DMS153 treated with DMSO at 0.1 percent for 48 hours (cell line): ENCODE results near the gene SLC8A1.

Experiments used
- DNase-seq: peaks from one replicate; lab custom pipeline; 2025; ENCODE audit not compliant: unreplicated experiment; lab: John Stamatoyannopoulos, UW

The SLC8A1 gene

DNA sequence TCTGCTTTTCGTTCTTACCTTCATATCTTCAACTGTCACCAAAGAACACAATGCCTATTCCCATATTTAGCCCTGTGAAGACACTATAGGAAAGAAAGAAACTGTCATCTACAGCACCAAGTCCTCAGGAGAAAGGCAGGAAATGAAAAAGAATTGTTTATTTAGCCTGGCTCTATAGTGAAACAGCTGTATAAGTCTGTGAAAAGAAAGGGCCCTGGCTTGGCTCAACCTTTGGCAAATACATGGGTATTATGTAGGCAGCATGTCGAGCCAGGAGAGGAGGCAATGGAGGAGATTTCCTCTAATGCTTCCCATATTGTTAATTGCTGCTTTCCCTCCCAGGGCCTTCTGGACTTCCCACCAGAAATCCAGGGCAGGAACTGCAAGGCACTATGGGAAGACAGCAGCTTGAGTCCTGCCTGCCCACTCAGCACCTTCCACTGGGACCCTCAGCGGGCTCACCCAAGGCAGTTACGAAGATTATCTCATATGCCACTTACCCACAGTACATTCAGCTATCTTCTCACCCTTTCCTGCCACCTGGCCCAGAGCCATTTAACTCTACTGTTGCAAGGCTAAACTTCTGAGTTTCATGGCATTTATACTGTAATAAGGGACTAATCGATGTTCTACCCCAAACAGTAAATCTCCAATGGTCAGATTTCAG lies 30.1 kb downstream of the SLC8A1 start:
- no peak for DNase-seq

DNA sequence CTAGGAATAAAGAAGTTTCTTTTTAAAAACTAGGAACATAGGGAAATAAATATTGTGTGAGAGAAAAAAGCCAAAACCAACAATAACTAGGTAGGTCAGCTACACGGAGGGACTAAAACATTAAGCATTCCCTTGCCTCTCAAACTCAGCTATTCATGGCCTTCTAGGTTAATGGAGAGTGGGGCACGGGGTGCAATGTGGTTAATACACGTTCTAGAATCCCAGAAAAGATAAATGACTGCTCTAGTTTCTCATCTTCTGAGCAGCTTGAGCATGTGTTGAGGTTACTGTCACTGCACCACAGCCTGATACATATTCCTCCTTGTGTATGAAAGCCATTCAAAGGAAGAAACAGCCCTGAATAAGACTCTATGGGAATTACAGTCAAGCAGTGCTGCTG lies 31.4 kb downstream of the SLC8A1 start:
- DNase-seq: no peak

DNA sequence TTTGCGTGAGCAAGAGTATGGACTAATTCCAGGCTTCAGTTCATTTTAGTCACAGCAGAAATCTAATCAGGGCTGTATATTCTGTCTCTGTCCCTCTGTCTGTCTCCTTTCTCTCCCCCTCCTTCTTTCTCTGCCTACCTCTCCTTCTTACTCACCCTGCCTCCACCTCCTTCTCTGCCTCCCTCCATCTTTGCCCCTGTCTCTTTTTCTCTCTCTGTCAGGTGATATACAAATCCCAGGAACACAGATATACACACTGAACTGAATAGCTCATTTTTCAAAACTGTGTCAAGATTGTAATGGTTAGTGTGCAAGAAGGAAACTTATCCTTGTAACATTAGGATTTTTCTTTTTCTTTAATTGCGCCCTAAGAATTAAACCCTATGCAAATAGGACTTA lies 32.5 kb downstream of the SLC8A1 start:
- no peak for DNase-seq

DNA sequence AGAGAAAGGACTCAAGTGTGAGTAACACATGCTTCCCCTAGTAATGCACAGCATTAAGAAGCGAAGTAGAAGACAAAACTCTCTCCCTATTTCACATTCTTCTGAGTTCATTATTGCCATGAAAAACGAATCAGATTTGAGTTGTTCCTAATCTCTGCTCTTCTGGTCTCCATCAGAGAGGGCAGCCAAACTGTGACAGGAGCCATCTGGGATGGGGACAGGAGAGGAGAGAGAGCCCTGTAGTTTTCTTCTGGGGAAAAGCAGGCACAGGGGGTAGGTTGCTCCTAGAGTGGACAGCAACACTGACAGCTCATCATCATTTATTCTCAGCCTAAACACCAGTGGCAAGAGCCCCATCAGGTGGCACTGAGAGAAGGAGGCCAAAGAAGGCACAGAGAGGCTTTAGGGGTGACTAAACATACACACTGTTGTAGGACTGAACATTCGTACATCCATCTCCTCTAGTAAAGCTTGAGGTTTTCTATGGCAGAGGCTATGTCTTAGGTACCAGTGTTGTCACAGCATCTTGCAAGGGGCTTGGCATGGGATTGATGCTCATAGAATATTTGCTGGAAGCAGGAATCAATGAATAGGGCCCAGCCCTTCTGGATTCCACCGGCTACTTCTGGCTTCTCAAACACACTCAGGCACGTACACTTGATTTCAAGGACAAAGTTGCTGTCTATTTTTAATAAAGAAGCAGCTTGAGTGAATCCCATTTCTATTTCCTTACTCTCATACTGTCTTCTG lies 33.1 kb downstream of the SLC8A1 start:
- no peak for DNase-seq

DNA sequence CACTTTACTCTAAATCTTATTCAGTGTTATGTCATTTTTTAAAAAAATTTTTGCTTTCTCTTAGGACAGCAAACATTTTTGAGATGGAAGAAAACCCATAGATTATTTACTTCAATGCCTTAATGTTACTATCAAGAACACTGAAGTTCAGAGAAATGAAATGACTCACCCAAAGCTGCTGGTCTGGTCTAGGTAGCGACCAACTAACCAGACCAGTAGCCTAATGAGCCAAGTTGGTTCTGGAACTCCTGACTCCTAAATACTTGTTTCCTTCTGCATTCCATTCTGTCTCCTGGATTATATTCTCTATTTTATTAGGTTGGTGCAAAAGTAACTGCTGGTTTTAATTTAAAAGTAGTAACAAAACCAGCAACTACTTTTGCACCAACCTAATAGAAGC lies 35.4 kb downstream of the SLC8A1 start:
- no peak for DNase-seq

DNA sequence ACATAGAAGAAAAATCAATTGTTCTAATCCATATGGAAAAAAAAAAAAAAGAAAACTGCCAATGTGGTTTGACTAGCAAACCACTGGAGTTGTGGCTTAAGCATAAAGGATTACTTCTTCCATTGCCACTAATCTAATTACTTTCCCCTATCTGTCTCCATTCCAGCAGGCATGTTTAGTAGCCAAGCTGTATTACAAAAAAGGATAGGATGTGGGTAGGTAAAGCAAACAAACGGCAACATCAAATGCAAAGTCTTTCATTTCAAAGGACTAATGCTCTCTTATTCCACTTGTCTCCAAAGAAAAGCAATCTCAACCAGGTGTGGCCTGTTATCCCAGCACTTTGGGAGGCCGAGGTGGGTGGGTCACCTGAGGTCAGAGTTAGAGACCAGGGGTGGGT lies 36.5 kb downstream of the SLC8A1 start:
- DNase-seq: peak; percentile 10

DNA sequence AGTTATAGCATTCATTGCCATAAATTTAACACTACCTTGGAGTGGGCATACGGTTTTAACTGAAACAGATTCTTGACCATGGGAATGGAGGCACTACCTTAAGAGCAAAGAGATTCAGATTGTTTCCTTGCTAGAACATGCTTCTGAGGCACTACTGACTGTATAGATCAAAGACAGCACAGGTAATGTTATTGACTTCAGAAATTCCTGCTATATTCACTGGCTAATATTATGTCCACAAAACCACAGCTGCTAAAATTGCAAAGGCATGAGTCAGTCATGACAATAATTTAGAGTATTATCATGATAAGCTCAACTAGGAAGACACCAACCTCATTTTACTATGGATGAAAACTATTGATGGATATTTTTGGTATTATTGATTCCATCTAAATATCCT lies 39.4 kb downstream of the SLC8A1 start:
- DNase-seq: no peak

DNA sequence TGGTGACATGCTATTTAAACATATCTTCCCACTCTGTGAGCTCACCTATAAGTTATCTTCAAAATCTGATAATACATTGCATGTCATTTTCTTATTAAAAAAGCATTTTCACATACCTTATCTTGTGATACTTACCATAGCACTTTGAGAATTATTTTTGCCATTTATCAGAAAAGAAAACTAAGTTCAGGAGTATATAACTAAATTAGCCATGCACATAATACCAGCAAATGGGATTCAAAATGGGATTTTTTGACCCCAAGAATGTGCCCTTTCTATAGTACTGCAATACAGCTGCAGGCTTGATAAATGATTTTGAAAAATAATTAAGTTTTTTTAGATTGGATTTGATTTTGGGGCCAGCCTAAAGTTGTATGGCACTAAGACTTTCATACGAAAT lies 41.2 kb downstream of the SLC8A1 start:
- DNase-seq: no peak

DNA sequence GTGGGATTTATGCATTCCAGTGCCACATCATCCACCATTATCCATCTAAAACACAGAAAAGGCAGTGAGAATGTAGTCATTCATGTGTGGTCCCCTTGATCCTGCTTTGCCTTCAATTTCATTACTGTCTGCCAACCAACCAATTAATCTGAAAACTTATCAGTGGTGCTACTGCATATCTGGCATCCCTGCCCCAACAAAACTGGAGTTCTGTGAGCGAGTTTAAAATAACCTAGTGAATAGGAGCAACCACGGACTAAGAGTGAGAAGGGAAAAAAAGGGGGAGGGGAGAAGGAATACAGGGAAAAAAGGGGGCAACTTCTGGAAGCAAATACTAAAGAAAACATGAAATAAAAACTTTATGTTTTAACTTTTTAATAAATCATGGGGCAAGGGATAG lies 42.2 kb downstream of the SLC8A1 start:
- no peak for DNase-seq

DNA sequence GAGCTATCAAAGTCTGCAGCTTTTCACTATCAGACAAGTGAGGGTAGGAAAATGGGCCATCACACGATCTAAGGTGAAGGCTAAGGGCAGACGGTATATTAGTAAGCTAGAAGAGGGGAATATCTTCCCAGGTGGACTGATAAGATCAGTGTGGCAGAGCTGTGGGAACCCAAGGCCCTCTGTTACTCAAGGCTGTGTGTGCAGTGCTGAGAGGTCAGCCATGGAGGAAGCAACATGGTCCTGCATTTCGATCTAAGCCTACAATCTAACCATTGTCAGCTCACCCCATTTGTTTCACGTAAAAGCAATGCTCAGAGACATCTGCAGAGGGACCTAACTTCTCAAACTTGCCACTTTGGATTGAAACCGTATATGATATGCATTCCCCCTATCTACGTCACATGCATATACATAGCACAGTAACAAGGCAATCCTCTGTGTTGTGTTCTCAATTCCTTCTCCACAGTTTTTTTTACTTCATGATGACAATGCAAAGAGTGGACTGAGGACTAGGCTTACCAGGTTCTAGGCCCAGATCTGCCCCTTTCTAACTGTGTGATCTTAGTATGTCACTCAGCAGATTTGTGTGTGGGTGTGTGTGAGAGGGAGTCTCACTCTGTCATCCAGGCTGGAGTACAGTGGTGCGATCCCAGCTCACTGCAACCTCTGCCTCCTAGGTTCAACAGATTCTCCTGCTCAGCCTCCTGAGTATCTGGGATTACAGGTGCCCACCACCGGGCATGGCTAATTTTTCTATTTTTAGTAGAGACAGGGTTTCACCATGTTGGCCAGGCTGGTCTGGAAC lies 45.2 kb downstream of the SLC8A1 start:
- DNase-seq: no peak

DNA sequence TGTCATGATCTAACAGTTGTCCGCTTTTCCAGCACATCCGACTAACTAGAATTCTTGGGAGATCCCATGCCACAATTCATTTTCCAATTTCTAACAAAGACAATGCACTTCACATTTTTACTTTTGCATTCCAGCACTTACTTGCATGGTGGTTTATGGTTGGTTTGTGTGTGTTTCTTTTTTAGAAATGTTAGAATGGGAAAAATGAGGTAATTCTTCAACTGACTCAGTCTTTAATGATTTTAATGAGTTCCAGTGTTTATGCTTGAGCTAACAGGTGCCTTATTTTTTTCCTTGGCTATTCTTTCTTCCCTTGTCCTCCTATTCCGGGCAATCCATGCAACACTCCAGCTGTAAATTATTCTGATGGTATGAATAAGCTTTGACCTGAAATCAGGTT lies 46.4 kb downstream of the SLC8A1 start:
- DNase-seq: no peak

DNA sequence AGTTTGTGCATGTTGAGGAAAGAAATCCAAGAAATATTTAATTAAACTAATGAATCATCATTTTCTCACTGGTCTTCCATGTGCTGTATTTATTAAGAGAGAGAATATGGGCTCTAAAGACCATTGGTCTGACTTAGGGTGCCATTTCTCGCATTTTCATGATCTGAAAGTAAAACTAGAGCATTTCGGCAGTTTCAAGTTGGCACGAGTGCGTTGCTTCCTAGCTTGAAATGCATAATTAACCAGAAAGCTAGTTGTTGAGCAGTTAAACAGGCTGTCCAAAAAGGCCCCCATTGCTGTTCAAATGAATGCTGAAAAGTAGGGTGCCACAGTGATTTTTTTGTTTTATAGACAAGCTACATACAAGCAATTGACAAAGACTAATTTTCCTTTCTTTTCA lies 47.4 kb downstream of the SLC8A1 start:
- DNase-seq: no peak

DNA sequence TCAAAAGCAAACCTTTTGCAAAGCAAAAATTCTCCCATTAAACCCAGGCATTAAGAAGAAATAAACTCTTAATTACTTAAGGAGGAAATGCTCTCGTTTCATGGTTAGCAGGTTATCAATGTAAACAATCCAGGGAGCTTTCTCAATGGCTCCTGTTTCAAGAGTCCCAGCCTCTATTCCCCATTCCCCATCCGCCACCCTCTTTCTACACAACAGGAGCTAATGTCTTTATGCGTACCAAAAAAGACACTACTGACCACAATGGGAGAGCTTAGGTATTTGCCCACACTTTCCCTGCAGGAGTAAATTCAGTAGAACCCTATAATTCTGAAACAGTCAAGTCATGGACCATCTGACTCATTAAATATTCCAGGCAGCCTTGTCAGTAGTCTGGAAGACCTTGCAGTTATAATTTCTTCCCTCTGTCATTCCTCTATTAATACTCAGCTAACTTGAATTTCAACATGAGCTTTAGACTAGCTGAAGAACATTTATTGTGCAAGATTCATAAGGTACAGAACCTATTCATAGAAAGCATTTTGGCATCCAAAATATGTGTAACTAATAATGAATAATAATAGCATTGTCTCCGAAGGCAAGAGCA lies 48.6 kb downstream of the SLC8A1 start:
- no peak for DNase-seq

DNA sequence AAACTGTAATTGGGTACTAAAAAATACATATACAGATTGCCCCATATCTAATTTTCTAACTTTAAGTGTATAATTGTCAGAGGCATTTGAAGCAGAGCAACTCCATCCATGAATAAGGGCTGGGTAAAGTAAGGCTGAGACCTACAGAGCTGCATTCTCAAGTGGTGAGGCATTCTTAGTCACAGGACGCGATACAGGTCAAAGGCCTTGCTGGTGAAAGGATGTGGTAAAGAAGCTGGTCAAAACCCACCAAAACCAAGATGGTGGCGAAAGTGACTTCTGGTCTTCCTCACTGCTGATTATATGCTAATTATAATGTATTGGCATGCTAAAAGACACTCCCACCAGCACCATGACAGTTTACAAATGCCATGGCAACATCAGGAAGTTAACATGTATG lies 50.0 kb downstream of the SLC8A1 start:
- DNase-seq: no peak

DNA sequence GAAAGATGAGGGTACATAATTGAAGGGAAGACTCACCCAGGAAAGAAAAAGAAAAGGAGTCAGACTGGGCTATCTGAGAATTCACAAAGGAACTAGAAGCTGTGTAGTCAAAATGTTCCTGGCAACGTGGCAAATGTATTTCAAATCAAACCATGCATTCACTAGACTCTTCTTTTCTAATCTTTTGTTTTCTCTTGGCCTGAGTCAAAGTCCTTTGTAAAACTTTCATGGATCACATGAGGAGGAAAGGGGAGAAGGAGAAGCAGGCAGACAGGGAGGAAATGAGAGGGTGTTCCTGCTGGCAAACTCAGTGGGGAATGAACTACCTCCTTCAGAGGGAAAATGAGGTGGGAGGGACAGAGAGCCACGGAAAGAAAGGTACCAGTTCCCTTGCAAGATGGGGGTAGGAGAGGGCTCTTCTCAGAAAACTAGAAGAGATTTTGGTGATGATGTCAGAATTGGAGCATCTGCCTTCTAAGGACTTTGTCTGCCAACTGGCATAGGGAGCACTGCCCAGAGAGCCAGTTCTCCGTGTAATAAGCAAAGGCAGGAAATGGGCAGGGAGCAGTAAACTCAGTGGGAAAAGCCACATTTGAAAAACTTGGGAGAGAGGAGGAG lies 51.4 kb downstream of the SLC8A1 start:
- DNase-seq: no peak

DNA sequence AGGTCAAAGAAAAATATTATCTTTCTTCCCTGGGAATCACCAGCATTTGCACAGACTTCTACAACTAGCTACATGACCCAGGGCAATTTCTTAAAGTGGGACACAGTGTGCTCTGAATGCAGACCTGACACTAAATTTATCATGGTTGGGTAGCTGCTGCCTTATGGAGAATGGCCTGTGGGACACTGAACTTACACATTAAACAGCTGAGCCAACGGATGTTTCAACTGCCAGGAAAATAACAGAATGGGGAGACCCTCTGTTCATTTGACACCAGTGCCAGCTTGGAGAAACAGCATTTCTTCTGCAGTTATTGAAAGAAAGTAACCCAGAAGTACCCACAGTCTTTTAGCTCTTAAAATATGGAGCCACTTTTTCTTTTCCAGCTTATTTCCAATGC lies 54.1 kb downstream of the SLC8A1 start:
- no peak for DNase-seq

DNA sequence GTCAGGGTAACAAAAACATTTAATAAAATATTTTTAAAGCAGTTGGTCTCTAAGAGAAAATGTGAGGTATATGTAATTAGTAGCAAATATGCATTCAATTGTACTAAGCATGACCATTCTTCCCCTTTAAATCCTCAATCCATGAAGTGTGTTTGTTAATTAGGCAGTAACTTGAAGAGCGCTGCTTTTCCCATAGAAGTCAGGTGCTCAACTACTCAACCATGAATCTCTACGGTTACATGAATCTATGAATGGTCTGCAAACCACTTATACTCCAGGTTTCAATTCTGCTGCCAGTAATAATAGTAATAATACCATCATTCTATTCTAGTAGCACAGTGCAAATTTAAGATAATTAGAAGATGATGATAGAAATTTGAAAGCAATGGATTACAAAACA lies 55.8 kb downstream of the SLC8A1 start:
- DNase-seq: peak; percentile 35

DNA sequence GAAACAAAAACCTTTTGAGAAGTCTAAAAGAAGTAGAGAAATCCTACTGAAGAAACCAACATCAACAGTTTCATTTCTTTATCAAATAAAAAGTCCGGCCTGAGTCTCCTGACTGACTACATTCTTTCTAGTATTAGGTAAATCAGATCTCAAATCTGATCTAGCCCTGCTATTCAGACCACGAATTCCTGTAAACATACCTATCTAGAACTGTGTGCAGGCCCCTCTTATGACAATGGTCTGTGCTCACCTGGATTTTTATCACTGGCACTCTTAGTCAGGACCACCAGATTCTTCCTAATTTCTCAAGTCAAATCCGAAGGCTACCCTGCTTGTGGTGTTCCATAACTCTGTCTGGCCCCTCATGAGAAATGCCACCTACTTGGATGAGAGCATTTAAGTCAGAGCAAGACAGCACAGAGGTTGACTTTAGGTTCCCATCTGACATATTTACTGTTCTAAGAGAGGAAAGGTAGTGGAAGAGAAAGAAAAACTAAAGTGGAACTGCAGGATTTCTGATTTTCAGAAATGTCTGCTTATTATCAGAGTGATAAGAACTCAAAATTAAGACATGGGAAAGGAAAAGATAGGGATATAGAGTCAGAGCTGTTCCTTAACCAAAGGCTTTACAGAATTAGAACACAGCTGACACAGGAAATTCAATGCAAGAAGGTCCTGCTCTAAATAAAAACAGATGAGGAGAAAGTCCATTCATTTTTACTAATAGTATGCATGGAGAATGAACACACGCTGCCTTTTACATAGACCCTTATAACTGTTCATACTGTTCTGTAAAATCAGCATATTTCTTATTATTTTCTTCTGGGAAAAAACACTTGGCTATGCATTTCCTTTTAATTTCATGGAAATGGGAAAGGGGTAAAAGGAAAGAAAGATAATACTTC lies 56.5 kb downstream of the SLC8A1 start:
- DNase-seq: no peak

DNA sequence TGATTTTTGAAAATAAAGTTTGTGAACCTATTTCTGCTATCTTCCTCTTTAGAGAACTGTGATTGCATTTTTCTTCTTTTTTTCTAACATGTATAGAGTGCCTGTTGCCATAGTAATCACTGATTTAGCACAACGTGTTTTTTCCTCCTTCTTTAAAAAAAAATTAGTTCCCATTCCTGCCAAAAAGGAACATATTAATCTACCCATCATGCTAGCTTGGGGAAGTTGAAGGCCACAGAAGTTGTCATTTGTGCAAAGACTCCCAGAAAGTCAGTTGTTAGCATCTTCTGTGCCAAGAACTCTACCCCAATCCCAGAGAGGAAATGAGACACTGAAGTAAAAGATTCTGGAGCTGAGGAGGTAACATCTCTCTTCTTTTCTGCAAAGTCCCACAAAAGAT lies 57.3 kb downstream of the SLC8A1 start:
- no peak for DNase-seq

DNA sequence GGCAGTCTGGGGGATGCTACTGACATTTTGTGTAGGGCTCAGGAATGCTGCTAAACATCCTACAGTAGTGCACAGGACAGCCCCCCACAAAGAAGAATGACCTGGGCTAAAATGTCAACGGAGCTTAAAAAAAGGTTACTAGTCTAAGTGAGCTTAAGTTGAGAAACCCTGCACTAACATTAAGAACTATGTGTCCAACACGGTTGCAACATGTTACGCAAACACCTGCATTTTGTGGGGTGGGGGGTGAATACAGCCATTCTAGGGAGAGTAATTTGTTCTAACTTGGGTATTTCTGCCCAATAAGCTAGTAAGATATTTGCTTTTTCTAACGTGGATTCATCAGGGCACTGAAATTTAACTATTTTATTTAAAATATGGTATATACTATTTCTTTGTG lies 57.9 kb downstream of the SLC8A1 start:
- DNase-seq: no peak
